Measurements from ENCODE around the gene SLC39A11.
"Not testable (repeated sequence)": the region's sequence is repeated elsewhere in the genome, so short reads cannot be mapped to it uniquely, and the experiment has no call there.

The SLC39A11 gene

DNA sequence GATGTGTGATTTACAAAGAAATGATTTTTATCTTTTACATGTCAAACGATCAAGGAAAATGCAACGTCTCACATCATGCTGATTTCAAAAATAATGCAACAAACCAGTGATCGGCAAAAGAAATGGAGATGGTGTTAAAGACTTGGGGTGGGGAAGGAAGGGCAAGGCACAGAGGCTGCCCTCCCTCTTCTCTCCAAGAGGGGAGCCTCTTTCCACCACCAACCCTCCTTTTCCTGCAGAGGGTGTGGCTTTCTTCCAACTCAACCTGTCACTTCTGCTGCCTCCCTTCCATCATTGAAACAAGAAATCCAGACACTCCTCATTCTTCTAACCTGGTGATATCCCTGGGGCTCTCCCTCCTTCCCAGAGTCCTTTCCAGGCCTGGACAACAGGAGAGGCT, 320.8 kb downstream of the SLC39A11 start:
- no peak for DNase-seq

DNA sequence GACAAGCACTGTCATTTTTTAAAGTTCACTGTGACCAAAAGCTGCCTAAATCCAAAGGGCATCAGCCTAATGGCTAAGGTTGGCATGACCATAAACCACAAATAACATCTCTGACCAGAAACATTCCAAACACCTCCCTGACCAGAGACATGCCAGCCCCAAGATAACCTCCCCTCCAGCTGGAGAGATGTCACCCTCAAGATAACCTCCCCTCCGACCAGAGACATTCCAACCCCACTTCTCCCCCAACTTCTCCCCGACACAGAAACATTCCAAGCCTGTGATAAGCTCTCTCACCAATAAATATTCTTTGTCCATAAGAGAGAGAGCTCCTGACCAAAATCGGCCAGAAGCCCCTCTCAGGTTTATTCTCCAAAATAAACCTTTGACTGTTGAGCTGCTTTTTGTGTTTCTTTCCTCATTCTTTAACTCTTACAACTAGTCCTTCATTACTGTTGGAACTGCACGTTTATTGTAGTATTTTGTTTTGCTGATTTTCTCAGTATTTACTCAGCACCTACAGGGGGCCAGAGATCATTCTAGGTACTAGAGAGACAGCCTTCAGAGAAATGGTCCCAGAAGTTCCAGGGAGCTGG, 325.6 kb downstream of the SLC39A11 start:
- no peak for DNase-seq

- DNase-seq, result no peak
Observed at GRCh38 chr17:72765368-72766153, 326.9 kb downstream of the SLC39A11 start.

DNA sequence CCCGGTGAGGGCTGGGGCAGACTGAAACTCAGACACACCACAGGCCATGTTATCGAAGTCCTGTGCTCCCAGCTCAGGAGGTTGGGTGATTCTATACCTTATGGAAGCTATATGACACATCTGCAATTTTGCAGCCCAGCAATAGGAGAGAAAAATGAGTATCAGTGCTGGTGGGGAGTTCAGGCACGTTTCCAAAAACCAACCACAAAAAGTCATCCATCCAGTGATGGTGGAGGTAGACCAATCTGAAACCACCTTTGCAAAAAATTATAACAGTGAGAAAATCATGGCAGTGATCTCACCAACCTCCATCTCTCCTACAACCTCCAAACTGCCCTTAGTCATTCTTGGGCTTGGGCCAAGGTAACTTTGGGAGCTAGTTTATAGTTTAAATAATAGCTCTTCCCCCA, 327.9 kb downstream of the SLC39A11 start:
- DNase-seq, result no peak

DNA sequence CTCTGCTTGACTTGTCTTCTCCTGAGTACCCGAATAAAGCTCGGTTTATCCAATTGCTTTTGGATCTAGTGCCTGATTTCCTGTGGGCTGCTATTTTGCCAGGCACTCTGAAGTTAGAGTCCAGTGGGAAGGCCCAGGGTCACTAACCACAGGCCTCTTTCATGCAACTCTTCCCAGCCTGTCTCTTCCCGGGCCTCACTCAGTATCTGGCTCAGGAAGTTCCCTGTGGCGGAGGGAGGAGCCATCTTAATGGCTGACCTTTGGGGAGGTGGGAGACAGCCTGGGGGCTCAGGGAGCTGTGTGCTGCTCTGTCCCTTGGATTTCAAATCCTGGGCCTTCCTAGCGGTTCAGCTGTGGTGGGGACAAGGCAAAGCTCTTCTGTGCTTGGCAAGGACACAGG, 328.5 kb downstream of the SLC39A11 start:
- DNase-seq, result no peak

- DNase-seq, result not testable (repeated sequence)
Observed at GRCh38 chr17:72761893-72762575, 330.5 kb downstream of the SLC39A11 start.

DNA sequence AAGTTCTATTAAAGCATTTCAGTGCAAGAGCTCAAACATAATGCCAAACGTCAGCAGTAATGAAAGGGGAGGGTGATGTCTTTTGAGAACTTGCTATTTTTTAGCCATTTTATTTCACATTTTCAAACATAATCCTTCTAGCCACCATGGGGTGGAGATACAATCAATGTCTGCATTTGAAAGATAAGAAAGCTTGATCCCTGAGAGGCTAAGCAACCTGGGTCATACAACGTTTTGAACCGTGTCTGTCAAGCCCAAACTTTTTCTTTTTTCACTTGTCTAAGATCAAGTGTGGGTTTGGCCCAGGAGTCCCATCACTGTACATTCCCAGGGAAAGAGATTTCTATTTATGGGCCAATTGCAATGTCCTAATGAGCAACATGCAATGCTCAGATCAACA, 331.1 kb downstream of the SLC39A11 start:
- no peak for DNase-seq

DNA sequence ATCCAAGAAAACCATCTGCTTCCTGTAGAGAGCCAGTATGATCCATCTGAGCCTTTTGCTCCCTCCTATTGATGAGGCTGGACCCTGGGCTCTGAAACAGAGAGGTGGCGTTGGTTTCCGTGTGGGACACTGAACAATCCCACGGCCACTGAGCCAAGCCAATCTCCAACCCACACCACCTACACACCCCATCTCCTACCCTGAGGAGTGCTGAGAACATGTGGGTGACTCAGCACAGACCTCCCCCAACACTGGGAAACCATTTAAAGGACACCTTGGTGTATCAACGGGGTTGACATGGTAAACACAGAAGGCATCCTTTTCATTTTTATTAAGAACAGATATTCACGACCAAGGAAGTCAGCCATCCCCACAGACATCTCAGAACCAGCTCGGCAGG, 332.1 kb downstream of the SLC39A11 start:
- no peak for DNase-seq

DNA sequence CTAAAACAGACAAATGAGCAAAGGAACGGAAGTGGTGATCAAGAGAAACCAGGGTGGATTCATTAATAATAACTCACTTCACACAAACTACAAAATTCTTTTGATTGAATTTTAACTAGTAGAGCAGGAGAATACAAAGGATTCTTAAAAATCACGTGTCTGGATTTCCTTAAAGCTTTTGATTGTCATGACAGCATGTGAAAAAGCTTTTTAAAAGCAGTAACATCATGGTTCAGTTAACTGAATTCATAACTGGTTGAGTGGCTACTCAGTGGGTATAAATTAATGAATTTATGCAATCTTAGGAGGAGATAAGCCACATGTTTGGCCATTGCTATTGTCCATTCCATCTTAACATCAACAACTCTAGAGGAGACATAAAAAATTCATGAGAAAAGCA, 333.2 kb downstream of the SLC39A11 start:
- DNase-seq, result no peak

DNA sequence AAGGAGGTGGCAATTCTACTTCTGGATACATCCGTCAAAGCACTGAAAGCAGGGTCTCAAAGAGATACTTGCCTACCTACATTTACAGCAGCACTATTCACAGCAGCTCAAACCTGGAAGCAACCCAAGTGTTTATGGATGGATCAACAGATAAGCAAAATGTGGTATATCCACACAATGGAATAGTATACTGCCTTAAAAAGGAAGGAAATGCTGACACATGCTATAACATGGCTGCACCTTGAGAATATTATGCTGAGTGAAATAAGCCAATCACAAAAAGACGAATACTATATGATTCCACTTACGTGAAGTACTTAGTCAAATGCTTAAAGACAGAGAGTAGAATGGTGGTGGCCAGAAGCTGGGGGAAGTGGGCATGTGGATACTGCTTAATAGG, 336.2 kb downstream of the SLC39A11 start:
- DNase-seq, result no peak

- no peak for DNase-seq
Observed at GRCh38 chr17:72754513-72754912, 338.0 kb downstream of the SLC39A11 start.

GRCh38 chr17:72751746-72752145, 340.7 kb downstream of the SLC39A11 start:
- DNase-seq, result no peak

GRCh38 chr17:72749119-72749572, 343.3 kb downstream of the SLC39A11 start:
- no peak for DNase-seq

DNA sequence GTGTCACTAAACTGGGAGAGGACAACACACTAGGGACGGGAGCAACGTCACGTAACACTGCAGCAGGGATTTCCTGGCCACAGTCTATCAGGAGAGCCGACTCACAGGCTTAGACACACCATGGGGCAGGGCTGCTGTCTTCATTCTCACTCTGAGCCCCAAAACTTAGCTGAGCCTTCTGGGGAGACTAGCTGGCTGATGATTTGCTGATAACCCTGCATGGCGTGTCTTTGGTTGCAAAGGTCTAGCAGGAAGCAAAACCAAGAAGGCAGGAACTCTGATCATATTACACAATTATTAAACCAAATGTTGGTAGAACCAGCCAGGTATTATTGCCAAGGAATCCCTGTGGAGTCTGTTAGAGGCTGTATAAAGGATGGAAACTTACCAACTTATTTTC, 345.0 kb downstream of the SLC39A11 start:
- no peak for DNase-seq

- no peak for DNase-seq
Observed at GRCh38 chr17:72745241-72745640, 347.2 kb downstream of the SLC39A11 start.

GRCh38 chr17:72743037-72743467, 349.4 kb downstream of the SLC39A11 start:
- no peak for DNase-seq

DNA sequence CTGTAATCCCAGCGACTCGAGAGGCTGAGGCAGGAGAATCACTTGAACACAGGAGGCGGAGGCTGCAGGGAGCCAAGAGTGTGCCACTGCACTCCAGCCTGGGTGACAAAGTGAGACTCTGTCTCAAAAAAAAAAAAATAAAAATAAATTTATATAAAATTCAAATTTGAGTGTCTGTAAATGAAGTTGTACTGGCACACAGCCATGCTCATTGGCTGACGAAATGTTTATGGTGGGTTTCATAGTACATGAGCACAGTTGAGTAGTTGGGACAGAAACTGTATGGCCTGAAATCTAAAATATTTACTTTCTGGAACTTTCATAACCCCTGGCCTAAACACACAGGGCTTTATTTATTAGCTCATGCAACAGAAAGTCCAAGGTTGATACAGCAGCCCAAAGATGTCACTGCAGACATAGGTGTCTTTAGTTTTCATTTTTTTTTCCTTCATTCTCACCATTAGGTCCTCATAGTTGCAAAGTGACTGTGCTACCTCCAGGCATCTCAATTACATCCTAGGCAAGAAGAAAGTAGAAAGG, 355.3 kb downstream of the SLC39A11 start:
- no peak for DNase-seq

- no peak for DNase-seq
Observed at GRCh38 chr17:72735592-72735991, 356.9 kb downstream of the SLC39A11 start.

DNA sequence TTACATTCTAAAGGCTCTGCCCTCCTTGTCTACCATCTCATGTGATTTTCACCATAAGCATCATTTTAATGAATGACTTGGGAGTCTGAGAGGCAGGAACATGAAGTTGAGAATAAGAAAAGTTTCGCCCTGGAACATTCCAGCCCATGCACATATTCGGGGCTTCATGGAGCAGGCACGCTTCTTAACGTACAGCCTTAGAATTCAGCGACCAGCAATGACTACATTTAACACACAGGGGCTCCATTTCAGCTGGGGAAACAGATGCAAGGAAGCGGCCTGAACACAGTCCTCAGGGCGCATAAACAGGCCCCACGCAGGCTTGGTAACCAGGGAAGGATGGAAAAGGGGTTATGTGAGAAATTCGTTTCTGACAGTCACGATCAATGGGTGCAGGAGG, 357.4 kb downstream of the SLC39A11 start:
- DNase-seq, result no peak

GRCh38 chr17:72734613-72735012, 357.9 kb downstream of the SLC39A11 start:
- no peak for DNase-seq

DNA sequence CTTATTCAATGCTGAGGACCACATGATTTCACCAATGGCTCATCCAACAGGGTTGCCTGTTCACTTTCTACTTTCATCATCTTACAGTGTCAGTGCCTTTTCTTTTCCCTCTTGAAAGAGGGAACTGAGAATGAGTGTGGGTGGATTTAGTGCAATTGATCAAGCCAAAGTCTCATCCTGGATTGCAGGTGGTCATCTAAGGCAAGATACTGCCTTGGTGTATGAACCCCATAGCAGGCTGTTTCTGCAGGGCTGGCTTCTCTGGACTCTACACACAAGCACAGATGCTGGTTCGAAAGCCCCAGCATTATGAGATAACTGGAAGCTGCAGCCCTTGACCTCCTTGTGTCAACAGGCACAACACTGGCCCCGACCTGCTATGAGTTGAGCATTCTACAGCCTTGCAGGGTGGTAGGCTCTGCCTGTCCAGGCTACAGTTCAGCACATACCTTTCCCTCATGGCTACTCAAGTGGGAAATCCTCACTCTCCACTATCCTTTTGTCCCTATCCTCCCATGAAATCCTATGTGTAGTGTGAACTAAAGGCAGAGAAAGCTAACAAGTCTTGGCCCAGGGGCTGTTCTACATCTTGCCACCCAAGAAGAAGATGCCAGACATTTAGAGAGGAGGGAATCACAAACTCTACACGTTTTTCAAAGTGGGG, 358.7 kb downstream of the SLC39A11 start:
- DNase-seq, result no peak

DNA sequence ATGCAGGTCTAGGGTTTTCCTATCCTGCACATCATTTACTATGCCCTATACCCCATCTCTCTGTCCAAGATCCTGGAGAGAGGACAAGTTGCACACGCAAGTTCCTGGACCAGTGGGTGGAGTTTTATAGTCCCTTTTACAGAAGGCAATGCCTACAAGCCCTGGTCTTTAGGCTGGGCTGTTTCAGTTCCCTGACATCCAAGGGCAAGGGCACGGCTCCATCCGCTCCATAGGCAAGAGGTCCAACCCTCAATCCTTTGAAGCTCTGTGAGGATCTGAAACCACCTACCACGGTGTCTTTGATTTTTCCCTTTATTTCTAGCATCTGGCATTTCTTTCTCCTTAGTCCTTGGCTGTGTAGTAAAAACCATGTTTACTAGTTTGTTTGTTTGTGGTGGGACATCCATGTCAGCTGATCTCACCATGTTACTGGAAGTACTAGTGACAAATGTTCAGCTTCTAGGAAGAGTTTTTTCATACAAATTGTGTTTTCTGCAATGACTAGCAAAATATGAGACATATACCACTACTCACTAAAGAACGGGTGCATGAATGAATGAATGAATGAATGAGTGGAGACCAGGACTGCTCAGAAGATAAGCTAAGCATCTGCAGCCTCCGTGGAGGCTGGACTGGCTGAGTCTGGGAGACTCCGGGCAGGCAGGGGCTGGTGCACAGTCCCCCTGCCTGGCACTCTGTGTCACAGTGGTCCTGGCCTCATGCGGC, 359.4 kb downstream of the SLC39A11 start:
- no peak for DNase-seq

Measured in T1000 (cell line).